HCT116 (cell line): ENCODE data around the gene ZBTB7B.

ENCODE experiments used
- FOSL1 ChIP-seq: IDR thresholded peaks from 2 replicates; pipeline ENCODE4 v1.6.1; 2012; ENCODE audit warnings: low read depth
- POLR2A ChIP-seq: IDR thresholded peaks from 2 replicates; pipeline ENCODE4 v1.7.0; 2011; ENCODE audit warnings: borderline replicate concordance; ENCODE audit not compliant: insufficient read depth, insufficient read length; ENCODE audit errors: extremely low read depth
- ZNF274 ChIP-seq: fragments of 200-500 bp; sonication (Bioruptor generic); IDR thresholded peaks from 2 replicates; pipeline ENCODE4 v1.6.1; 2014; ENCODE audit warnings: mild to moderate bottlenecking, low read depth, low read length, inconsistent platforms
- TF ChIP-seq, protein P1 (sequence below), 3 experiments: fragments of 200-600 bp in 1 of 3; sonication (generic) in 1 of 3; IDR thresholded peaks in 2 of 3; conservative IDR thresholded peaks in 1 of 3; 2 replicates each; pipeline ENCODE4 v1.5.1; 2012 to 2017; ENCODE audit warnings: low read depth in 2 of 3, low read length in 2 of 3, antibody characterized with exemption in 1 of 3, borderline replicate concordance in 1 of 3, control low read depth in 1 of 3, mild to moderate bottlenecking in 1 of 3, mixed read lengths in 1 of 3, mixed run types in 1 of 3, moderate library complexity in 1 of 3; ENCODE audit not compliant: insufficient read depth in 1 of 3
- TF ChIP-seq, protein P2 (sequence below): IDR thresholded peaks from 2 replicates; pipeline ENCODE4 v1.6.1; 2012; ENCODE audit warnings: low read depth

DNA sequence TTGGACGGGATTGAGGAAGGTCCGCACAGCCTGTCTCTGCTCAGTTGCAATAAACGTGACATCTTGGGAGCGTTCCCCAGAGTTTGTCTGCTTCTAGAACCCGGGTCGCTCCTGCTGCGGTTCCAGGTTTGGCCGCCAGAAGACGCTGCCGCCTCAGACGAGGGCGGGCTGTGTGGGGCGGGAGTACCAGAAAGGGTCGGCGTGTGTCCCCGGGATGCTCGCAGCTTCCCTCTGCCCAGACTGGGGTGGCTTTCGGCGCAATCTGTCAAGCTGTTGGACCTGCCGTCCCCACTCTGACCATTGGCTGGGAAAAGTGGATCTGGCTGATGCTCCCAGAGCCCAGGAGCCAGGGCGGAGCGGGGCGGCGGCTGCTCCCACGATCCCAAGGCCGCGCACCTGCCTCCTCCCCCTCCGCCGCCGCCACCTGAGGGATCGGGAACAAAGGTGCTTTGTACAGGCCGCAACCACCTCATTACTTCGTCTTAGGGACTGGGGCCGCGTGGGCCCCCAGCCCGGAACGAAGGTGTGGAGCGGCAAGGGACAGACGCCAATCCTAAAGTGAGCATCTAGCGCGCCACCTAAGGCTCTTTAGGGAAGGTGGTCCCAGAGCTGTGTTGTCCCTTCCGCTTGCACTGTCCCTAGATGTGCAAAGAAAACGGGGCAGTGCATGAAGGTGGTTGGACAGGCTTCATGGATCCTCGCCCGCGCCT is 60.3 kb downstream of the ZBTB7B start:
- TF ChIP-seq, protein P1, sequence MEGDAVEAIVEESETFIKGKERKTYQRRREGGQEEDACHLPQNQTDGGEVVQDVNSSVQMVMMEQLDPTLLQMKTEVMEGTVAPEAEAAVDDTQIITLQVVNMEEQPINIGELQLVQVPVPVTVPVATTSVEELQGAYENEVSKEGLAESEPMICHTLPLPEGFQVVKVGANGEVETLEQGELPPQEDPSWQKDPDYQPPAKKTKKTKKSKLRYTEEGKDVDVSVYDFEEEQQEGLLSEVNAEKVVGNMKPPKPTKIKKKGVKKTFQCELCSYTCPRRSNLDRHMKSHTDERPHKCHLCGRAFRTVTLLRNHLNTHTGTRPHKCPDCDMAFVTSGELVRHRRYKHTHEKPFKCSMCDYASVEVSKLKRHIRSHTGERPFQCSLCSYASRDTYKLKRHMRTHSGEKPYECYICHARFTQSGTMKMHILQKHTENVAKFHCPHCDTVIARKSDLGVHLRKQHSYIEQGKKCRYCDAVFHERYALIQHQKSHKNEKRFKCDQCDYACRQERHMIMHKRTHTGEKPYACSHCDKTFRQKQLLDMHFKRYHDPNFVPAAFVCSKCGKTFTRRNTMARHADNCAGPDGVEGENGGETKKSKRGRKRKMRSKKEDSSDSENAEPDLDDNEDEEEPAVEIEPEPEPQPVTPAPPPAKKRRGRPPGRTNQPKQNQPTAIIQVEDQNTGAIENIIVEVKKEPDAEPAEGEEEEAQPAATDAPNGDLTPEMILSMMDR (IDR thresholded peaks at IDR 0.05 in 2 of 3, conservative IDR thresholded peaks at IDR 0.05 in 1 of 3; ENCODE audit: borderline replicate concordance in 1 of 3, insufficient read depth in 1 of 3, low read depth in 2 of 3, low read length in 2 of 3) = peak; percentile 76 to 93 (median 87)
- TF ChIP-seq ZNF274 = no peak
- no peak for TF ChIP-seq FOSL1
- TF ChIP-seq, protein P2, sequence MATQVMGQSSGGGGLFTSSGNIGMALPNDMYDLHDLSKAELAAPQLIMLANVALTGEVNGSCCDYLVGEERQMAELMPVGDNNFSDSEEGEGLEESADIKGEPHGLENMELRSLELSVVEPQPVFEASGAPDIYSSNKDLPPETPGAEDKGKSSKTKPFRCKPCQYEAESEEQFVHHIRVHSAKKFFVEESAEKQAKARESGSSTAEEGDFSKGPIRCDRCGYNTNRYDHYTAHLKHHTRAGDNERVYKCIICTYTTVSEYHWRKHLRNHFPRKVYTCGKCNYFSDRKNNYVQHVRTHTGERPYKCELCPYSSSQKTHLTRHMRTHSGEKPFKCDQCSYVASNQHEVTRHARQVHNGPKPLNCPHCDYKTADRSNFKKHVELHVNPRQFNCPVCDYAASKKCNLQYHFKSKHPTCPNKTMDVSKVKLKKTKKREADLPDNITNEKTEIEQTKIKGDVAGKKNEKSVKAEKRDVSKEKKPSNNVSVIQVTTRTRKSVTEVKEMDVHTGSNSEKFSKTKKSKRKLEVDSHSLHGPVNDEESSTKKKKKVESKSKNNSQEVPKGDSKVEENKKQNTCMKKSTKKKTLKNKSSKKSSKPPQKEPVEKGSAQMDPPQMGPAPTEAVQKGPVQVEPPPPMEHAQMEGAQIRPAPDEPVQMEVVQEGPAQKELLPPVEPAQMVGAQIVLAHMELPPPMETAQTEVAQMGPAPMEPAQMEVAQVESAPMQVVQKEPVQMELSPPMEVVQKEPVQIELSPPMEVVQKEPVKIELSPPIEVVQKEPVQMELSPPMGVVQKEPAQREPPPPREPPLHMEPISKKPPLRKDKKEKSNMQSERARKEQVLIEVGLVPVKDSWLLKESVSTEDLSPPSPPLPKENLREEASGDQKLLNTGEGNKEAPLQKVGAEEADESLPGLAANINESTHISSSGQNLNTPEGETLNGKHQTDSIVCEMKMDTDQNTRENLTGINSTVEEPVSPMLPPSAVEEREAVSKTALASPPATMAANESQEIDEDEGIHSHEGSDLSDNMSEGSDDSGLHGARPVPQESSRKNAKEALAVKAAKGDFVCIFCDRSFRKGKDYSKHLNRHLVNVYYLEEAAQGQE = no peak
- TF ChIP-seq POLR2A = no peak
